HEK293 (cell line): ENCODE data around the gene ZIK1.
A peak's percentile ranks its signal among the peaks of the same experiment; 100 is the strongest.

Experiments
- CTCF ChIA-PET: fragments of 350-600 bp; formaldehyde crosslinking; extraction: SDS; loops from one replicate; lab custom pipeline; 2021; ENCODE audit warnings: antibody characterized with exemption; lab: Yijun Ruan, JAX
- POLR2A ChIA-PET: fragments of 300-600 bp; formaldehyde crosslinking; extraction: SDS; loops from one replicate; lab custom pipeline; 2020; ENCODE audit warnings: antibody characterized with exemption, inconsistent platforms; lab: Yijun Ruan, JAX
- H3K27ac ChIP-seq: fragments of 200-500 bp; sonication (Bioruptor generic); 2 replicates; pipeline ENCODE4 v1.5.1; 2014; ENCODE audit warnings: low read depth, low read length, control low read depth, inconsistent platforms; ENCODE audit errors: extremely low read depth
- H3K36me3 ChIP-seq, 2 experiments: fragments of 200-500 bp in 1 of 2; sonication (Bioruptor generic) in 1 of 2; 1 replicate in 1 of 2; 2 replicates in 1 of 2; pipeline ENCODE4 v1.5.1; 2014 to 2017; ENCODE audit warnings: inconsistent platforms in 2 of 2, low read length in 2 of 2; ENCODE audit not compliant: control insufficient read depth in 2 of 2, insufficient read depth in 1 of 2
- H3K4me1 ChIP-seq: fragments of 200-500 bp; sonication (Bioruptor generic); 2 replicates; pipeline ENCODE4 v1.5.1; 2014; ENCODE audit warnings: mild to moderate bottlenecking, low read length, inconsistent platforms; ENCODE audit not compliant: control insufficient read depth, insufficient read depth
- H3K4me3 ChIP-seq: 2 replicates; pipeline ENCODE4 v1.5.1; 2011; ENCODE audit warnings: low read depth, mild to moderate bottlenecking, control low read depth, low read length, moderate library complexity
- H3K9me3 ChIP-seq: fragments of 200-500 bp; sonication (Bioruptor generic); 2 replicates; pipeline ENCODE4 v1.5.1; 2014; ENCODE audit warnings: low read depth, low read length, inconsistent platforms; ENCODE audit not compliant: control insufficient read depth, insufficient read depth
- HOXC10 ChIP-seq: sonication (generic); formaldehyde crosslinking; IDR thresholded peaks from 2 replicates; pipeline ENCODE4 v1.8.1; 2023; ENCODE audit warnings: mild to moderate bottlenecking, missing genetic modification reagents
- HOXD13 ChIP-seq: sonication (generic); formaldehyde crosslinking; IDR thresholded peaks from 2 replicates; pipeline ENCODE4 v1.8.0; 2022; ENCODE audit warnings: missing genetic modification reagents, borderline replicate concordance
- KLF16 ChIP-seq: fragments of 450-650 bp; formaldehyde crosslinking; IDR thresholded peaks from 2 replicates; pipeline ENCODE4 v1.5.1; 2017; ENCODE audit warnings: missing biosample characterization, missing genetic modification characterization
- KLF8 ChIP-seq: fragments of 450-650 bp; formaldehyde crosslinking; IDR thresholded peaks from 2 replicates; pipeline ENCODE4 v1.5.1; 2016; ENCODE audit warnings: missing biosample characterization, missing genetic modification characterization
- PBX3 ChIP-seq: sonication (generic); formaldehyde crosslinking; IDR thresholded peaks from 2 replicates; pipeline ENCODE4 v1.8.1; 2022; ENCODE audit warnings: mild to moderate bottlenecking, moderate library complexity, missing genetic modification reagents
- SETDB1 ChIP-seq: IDR thresholded peaks from one replicate; pipeline ENCODE4 v1.6.1; 2017; ENCODE audit warnings: mild to moderate bottlenecking, low read length, moderate library complexity, mixed read lengths; ENCODE audit not compliant: insufficient read length
- YY1 ChIP-seq: fragments of 450-650 bp; formaldehyde crosslinking; IDR thresholded peaks from 2 replicates; pipeline ENCODE4 v1.5.1; 2018; ENCODE audit warnings: missing biosample characterization, missing genetic modification characterization
- ZBTB10 ChIP-seq: fragments of 450-650 bp; formaldehyde crosslinking; IDR thresholded peaks from 2 replicates; pipeline ENCODE4 v1.5.1; 2016; ENCODE audit warnings: missing biosample characterization, missing genetic modification characterization
- ZBTB20 ChIP-seq: fragments of 450-650 bp; formaldehyde crosslinking; IDR thresholded peaks from 2 replicates; pipeline ENCODE4 v1.5.1; 2016; ENCODE audit warnings: missing biosample characterization, missing genetic modification characterization
- ZBTB8A ChIP-seq: fragments of 450-650 bp; formaldehyde crosslinking; IDR thresholded peaks from 2 replicates; pipeline ENCODE4 v1.5.1; 2016; ENCODE audit warnings: missing biosample characterization, missing genetic modification characterization
- ZNF121 ChIP-seq: fragments of 450-650 bp; formaldehyde crosslinking; IDR thresholded peaks from 2 replicates; pipeline ENCODE4 v1.5.1; 2016; ENCODE audit warnings: missing biosample characterization, missing genetic modification characterization
- ZNF155 ChIP-seq: fragments of 450-650 bp; formaldehyde crosslinking; IDR thresholded peaks from 2 replicates; pipeline ENCODE4 v1.5.1; 2016; ENCODE audit warnings: missing biosample characterization, missing genetic modification characterization
- ZNF16 ChIP-seq: fragments of 450-650 bp; formaldehyde crosslinking; IDR thresholded peaks from 2 replicates; pipeline ENCODE4 v1.5.1; 2016; ENCODE audit warnings: low read depth, missing biosample characterization, missing genetic modification characterization
- ZNF341 ChIP-seq: fragments of 450-650 bp; formaldehyde crosslinking; IDR thresholded peaks from 2 replicates; pipeline ENCODE4; 2016; ENCODE audit warnings: low read depth, missing biosample characterization, missing genetic modification characterization
- ZNF398 ChIP-seq: fragments of 450-650 bp; formaldehyde crosslinking; IDR thresholded peaks from 2 replicates; pipeline ENCODE4 v1.5.1; 2017; ENCODE audit warnings: missing biosample characterization, missing genetic modification characterization
- ZNF404 ChIP-seq: fragments of 450-650 bp; formaldehyde crosslinking; IDR thresholded peaks from 2 replicates; pipeline ENCODE4 v1.5.1; 2017; ENCODE audit warnings: missing biosample characterization, missing genetic modification characterization
- ZNF416 ChIP-seq: fragments of 450-650 bp; formaldehyde crosslinking; IDR thresholded peaks from 2 replicates; pipeline ENCODE4 v1.5.1; 2016; ENCODE audit warnings: missing biosample characterization, missing genetic modification characterization
- ZNF473 ChIP-seq: fragments of 450-650 bp; formaldehyde crosslinking; IDR thresholded peaks from 2 replicates; pipeline ENCODE4 v1.5.1; 2017; ENCODE audit warnings: missing biosample characterization, missing genetic modification characterization
- ZNF518A ChIP-seq: fragments of 450-650 bp; formaldehyde crosslinking; conservative IDR thresholded peaks from 2 replicates; pipeline ENCODE4 v1.5.1; 2016; ENCODE audit warnings: low read depth, missing biosample characterization, missing genetic modification characterization
- ZNF544 ChIP-seq: fragments of 450-650 bp; formaldehyde crosslinking; IDR thresholded peaks from 2 replicates; pipeline ENCODE4 v1.5.0; 2017; ENCODE audit warnings: missing biosample characterization, missing genetic modification characterization
- ZNF548 ChIP-seq: fragments of 450-650 bp; formaldehyde crosslinking; IDR thresholded peaks from 2 replicates; pipeline ENCODE4 v1.5.1; 2016; ENCODE audit warnings: missing biosample characterization, missing genetic modification characterization
- ZNF555 ChIP-seq: fragments of 450-650 bp; formaldehyde crosslinking; conservative IDR thresholded peaks from 2 replicates; pipeline ENCODE4 v1.5.1; 2017; ENCODE audit warnings: missing biosample characterization, mild to moderate bottlenecking, missing genetic modification characterization, inconsistent platforms
- ZNF76 ChIP-seq: fragments of 450-650 bp; formaldehyde crosslinking; IDR thresholded peaks from 2 replicates; pipeline ENCODE4; 2016; ENCODE audit warnings: low read depth, missing biosample characterization, missing genetic modification characterization, borderline replicate concordance
- ZSCAN16 ChIP-seq: fragments of 450-650 bp; formaldehyde crosslinking; IDR thresholded peaks from 2 replicates; pipeline ENCODE4 v1.5.1; 2016; ENCODE audit warnings: missing biosample characterization, missing genetic modification characterization

Gene ZIK1

GRCh38 chr19:57623091-57623490 is 39.1 kb downstream of the ZIK1 start (continued):
- TF ChIP-seq ZBTB10 (tag by site-specific recombination) (no peak), ZNF341 (tag by site-specific recombination) (no peak), ZNF518A (no peak), SETDB1 (no peak), ZNF404 (tag by site-specific recombination) (no peak), ZNF416 (no peak)

- no peaks in the 10 kb centered on the region; the same call in 1 of the 2 replicates for H3K9me3 ChIP-seq
- ChIA-PET CTCF (interaction anchor here (0.5 to 1.1 kb wide), 3 partner anchors 9 to 523 kb away, joined by 3 read pairs; no protein-coding TSS in a partner anchor), POLR2A (interaction anchor here (0.5 to 2.5 kb wide), 9 partner anchors 19 to 244 kb away, joined by 3 to 10 read pairs (median 4); partner anchors contain the start of genes ZNF134, ZNF416, ZNF548 and ZNF551)
- H3K4me3 ChIP-seq, result peak within 1 kb of the TSS; percentile 80
- H3K27ac ChIP-seq, result no peak within 1 kb of the TSS; the same call in 1 of the 2 replicates
- 0 out of 2 replicates have a peak, but pooled peaks cover 2% of the 10 kb centered on the region for H3K4me1 ChIP-seq
- peaks cover 27 to 36% of the 10 kb centered on the region in 2 experiments for H3K36me3 ChIP-seq
- no peak for TF ChIP-seq ZNF555
- no peak for TF ChIP-seq ZNF548 (tag by site-specific recombination)
- TF ChIP-seq KLF8 (tag by site-specific recombination), result peak; percentile 93
- TF ChIP-seq YY1 (tag by site-specific recombination), result peak; percentile 62; the same call in 1 of the 2 replicates
- TF ChIP-seq ZNF121 (tag by site-specific recombination), result no peak
- TF ChIP-seq HOXC10 (CRISPR knock-in tag), result peak; percentile 92; the same call in 1 of the 2 replicates
- TF ChIP-seq ZSCAN16 (tag by site-specific recombination), result no peak
- TF ChIP-seq ZNF76 (tag by site-specific recombination), result peak; percentile 94
- TF ChIP-seq HOXD13 (CRISPR knock-in tag), result no peak
- TF ChIP-seq ZNF473, result no peak
- peak; percentile 84; the same call in 1 of the 2 replicates for TF ChIP-seq KLF16
- peak; percentile 99 for TF ChIP-seq PBX3
- no peak for TF ChIP-seq ZNF544 (tag by site-specific recombination)
- TF ChIP-seq ZNF16, result no peak
- no peak for TF ChIP-seq ZNF155 (tag by site-specific recombination)
- TF ChIP-seq ZNF398, result peak; percentile 8; the same call in 1 of the 2 replicates
- TF ChIP-seq ZBTB8A (tag by site-specific recombination), result peak; percentile 46
- peak; percentile 62; the same call in 1 of the 2 replicates for TF ChIP-seq ZBTB20 (tag by site-specific recombination)
Observed at GRCh38 chr19:57632987-57633831, 49.3 kb downstream of the ZIK1 start, which contains the start of gene ZNF211. Gene ZNF211, plus strand, starts transcription at chr19:57633168. Its CDS starts 179 bp downstream, at chr19:57633347.
